Ammon's horn (tissue), 1 donor: ENCODE measurements around the gene MSI2.

ENCODE experiments used
- DNase-seq: peaks from one replicate; pipeline ENCODE4 v3.0.0-alpha.2; 2016; ENCODE audit warnings: low spot score

MSI2 gene

DNA sequence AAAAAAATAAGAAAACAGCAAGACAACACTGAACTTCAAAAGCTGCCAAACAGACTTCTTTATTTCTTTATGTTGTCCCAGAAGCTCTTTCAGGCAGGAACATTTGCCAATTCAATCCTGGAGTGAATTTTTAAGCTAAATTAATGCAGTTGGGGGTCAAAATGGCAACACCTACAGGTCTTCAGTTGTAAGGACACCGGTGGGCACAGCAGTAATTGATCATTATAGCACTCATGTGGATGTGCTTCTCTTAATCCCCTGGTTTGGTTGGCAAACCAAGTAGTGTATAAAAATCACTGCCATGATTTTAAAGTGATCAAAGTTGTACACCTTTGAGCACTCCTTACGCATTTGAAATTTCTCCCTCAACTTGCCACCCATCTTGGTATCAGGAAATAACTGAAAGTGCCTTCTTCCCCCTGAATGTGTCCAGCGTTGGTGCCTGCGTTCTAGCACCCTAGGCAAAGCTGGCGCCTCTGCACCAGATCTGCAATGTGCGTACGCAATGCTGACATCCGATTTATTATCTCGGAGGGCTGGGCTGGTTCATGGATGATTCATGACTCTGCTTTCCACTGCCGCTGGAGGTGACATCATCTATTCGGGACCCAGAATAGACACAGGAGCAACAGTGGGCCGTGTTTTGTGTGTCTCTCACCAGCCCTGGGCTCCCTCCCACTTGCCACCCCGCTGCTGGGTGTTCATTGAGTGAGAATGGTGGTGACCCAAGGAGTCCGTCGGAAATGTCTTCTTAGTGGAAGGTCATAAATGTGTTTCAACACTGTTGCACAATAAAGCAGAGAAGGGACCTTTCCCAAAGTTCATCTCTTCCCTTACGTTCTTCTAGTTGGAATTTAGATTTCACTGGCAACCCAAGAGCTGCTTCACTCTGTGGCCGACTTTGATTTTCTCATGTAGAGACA is 285.4 kb downstream of the MSI2 start:
- DNase-seq, result peak; percentile 62

GRCh38 chr17:57542510-57542909 is 286.2 kb downstream of the MSI2 start:
- no peak for DNase-seq

DNA sequence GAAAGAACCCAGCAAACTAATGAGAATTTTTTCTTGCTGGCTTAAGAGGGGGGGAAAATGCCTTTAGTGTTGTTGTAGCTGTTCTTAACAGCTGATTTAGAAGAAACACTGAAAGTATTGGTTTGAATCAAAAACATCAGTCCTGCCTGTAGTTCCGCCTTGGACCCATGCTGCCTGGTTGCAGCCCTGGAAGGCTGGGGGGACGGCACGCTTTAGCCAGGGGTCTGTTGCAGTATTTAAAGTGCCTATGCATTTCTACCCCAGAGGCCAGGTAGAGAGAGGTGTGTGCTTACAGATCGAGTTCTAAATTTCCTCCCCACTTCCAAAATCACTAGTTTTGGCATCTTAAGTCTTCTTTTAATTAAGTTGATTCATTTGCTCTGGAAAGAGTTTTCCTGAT is 286.9 kb downstream of the MSI2 start:
- DNase-seq, result no peak

- DNase-seq, result no peak
Observed at GRCh38 chr17:57544401-57544800, 288.1 kb downstream of the MSI2 start.

DNA sequence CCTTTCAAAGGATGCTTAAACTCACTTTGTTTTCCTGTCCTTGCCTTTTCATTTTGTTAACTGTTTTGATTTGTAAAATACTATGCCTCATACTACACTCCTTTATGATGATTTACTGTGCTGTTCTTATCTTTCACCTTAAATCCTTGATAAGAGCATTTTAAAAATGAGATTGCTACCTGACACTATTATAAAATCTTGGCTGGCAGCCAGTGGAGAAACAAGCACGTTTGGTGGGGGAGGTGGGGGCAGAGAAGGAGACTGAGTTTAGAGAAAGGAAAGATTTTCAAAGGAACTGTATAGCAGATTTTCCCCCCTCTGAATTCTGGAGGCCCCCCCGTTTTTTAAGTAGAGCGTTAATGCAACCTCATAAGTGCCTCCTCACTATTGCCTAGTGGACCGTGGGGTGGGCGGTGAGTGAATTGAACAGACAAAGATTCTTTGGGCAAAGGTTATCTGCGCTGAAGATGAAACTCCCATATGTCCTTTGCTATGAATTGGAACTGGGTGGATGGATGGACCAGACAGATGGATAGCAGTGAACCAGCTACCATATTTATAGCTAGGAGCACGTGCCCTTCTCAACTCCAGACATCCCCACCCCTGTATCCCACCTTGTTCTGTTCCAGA is 288.6 kb downstream of the MSI2 start:
- DNase-seq, result no peak

GRCh38 chr17:57545731-57546342 is 289.5 kb downstream of the MSI2 start:
- no peak for DNase-seq

GRCh38 chr17:57548421-57549410 is 292.4 kb downstream of the MSI2 start:
- no peak for DNase-seq

- DNase-seq, result no peak
Observed at GRCh38 chr17:57549468-57549867, 293.1 kb downstream of the MSI2 start.

DNA sequence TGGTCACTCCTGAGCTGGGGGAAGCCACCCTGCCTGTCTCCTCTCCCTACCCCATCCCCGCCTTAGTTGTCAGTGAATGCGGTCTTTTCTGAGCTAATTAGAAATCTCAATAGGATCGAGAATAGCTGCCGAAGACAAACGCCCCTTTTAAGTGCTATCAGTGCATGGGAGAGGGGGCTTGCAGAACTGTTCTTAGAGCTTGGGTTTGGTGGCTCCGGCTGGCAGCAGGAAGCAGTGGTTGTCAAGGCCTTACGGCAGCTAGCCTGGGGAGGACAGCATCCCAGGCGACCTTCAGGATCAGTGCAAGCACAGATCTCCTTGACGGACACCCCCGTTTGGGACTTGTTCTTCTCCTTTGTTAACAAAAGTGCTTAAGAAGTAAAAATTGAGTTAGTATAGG is 293.7 kb downstream of the MSI2 start:
- no peak for DNase-seq

DNA sequence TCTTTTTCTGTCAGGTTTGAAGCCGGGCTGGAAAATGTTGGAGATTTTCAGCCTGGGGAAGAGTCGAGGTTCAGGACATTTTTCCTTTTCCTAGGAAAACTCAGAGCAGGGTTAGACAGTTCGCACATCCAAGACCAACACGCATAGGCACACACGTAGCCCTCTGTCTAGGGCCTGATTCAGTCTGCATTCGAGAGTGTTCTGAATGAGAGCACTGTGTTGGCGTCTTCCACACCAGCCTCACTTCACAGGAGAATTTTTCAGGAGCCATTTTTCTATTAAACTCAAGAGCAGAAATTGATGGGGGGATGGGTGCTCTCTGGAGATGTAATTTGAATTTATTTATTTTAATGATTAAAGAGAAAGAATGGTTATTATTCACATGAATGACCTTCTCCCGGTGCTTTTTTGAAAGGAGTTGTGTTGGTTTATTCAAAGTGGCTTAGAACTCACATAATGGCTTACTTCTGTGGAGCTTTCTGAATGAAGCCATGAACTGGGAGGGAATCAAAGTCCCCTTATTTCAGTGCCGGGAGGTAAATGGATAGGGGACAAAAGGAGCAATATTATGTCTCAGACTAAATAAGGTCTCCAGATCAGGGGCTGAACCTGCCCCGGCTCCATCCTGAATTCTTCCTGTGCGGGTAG is 294.5 kb downstream of the MSI2 start:
- DNase-seq, result no peak

GRCh38 chr17:57551321-57552079 is 295.2 kb downstream of the MSI2 start:
- no peak for DNase-seq

DNA sequence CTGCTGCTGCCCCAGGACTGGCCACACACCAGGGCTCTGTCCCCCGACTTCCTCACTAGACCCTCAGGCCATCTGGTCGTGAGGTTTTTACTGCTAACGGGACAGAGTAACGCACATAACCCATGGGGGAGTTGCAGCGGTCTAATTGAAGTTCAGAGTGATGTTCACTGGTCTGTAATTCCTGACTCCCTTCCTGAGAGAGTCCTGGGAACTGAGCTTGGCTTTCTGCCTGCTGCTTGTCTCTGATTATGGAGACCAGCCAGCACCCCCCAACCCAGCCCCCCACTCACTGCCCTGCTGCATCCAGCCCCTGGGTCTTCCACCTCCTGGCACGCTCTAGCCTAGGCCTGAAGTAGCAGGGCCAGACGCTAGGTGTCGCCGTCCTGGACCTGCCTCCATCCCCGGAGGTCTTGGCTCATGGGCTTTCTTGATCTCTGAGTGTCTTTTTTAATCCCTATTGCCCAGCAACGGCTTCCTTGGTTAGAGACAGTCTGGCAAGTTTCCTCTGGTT is 295.8 kb downstream of the MSI2 start:
- DNase-seq, result peak; percentile 66

GRCh38 chr17:57553526-57553925 is 297.2 kb downstream of the MSI2 start:
- DNase-seq, result no peak

DNA sequence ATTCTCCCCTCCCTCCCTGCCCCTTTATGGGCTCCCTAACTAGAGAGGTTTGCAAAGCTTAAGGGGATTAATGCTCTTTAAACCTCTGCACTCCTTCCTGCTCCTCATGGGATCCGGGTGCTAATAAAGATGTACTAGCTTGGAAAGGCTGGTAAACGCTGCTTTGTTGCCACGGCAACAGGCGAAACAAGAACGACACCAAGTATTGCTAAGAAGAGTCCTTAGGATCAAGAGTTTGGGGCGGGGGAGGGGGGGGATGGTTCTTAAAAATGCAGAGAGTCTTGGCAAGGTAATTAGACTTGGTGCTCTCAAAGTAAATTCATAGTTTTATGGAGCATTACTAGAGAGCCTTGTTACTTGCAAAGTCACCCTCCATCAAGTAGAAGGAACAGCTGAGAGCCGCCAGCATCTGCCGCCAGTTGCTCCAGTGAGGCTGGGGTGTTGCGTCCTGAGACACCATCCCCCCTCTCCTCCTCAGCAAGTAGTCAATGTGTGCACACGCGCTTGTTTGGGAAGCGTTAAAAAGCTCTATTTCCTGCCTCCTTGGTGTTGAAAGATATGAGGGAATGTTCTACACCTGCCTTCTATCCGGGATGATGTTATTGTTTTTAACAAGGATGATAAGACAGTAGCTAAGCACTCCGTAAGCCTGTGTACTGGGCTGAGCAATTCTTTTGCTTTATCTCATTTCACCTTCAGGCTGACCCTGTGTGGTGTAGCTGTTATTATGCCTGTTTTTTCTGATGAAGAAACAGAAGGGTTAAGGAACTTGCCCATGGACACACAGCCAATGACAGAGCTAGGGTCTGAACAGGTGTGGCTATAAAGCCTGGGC is 297.9 kb downstream of the MSI2 start:
- no peak for DNase-seq

GRCh38 chr17:57554826-57555635 is 298.7 kb downstream of the MSI2 start:
- peak; percentile 64 for DNase-seq

DNA sequence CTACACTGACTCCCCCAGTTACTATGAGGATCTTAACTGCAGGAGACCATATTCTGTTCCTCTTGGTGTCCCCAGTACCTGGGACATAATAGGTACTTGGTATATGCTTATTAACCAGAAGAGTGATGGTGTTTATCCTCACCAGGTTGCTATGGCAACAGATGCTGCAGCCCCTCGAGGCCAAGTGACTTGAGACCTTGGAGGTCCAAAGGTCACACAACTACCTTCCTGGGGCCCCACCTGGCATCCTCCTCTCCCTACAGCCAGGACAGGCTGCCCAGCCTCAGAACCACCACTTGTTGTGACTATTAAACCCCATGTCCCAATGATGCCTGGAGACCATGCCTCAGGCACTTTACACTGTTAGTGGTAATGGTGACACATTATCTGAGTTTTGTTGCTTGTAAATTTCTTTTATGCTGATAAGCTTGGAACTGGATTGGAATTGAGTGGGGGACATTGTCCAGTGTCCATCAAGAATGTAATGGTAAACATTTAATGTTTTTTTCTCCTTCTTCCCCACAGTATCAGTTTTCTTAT is 299.4 kb downstream of the MSI2 start:
- no peak for DNase-seq

DNA sequence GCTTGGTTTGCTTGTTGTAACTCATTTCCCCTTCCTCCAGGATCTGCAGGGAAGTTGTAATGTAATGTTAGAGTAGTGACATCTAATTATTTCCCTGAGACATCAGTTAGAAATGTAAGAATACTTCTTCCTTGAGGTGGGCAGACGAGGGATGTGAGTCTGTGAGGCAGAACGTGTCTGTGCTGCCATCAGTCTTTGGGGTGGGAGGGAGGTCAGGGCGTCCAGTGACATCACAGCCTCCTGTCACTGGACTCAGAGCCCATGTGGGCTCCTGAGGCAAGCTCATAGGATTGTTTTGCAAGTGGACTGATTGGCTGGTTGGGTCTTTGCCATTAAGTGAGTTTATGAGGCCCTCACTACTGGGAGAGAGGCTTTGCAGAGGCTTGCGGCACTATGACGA is 300.0 kb downstream of the MSI2 start:
- DNase-seq, result no peak

- DNase-seq, result no peak
Observed at GRCh38 chr17:57556977-57557376, 300.7 kb downstream of the MSI2 start.
